ENCODE data around the gene KRTAP6-2.

GRCh38 chr21:30567617-30568016 lies 31.1 kb downstream of the KRTAP6-2 start:
- no peak for TF ChIP-seq CTCF (IDR thresholded peaks at IDR 0.05)
- TF ChIP-seq POLR2A (IDR thresholded peaks at IDR 0.05): no peak
